SK-N-SH treated with all-trans-retinoic acid at 6 μM for 48 hours (cell line): Measurements from ENCODE around the gene UNC93B1.

Experiments
- ATAC-seq: fragments of 200-7000 bp; cut with Tn5 transposase; 3 replicates; pipeline ENCODE4 v1.9.1; 2020; ENCODE audit warnings: mild to moderate bottlenecking, moderate library complexity
- CREB5 ChIP-seq: fragments of 250-450 bp; sonication (Bioruptor Pico); IDR thresholded peaks from 2 replicates; pipeline ENCODE4 v1.5.1; 2020; ENCODE audit warnings: low read depth, mild to moderate bottlenecking, moderate library complexity
- CSDC2 ChIP-seq: fragments of 250-450 bp; sonication (Bioruptor Pico); IDR thresholded peaks from 2 replicates; pipeline ENCODE4 v1.5.0; 2020; ENCODE audit warnings: mild to moderate bottlenecking, moderate library complexity
- CSRNP3 ChIP-seq: fragments of 250-450 bp; sonication (Bioruptor Pico); IDR thresholded peaks from 2 replicates; pipeline ENCODE4 v1.5.1; 2021; ENCODE audit warnings: mild to moderate bottlenecking, moderate library complexity
- ESRRG ChIP-seq: fragments of 250-450 bp; sonication (Bioruptor Pico); IDR thresholded peaks from 2 replicates; pipeline ENCODE4 v1.6.1; 2021; ENCODE audit warnings: mild to moderate bottlenecking
- GLIS3 ChIP-seq: fragments of 250-450 bp; sonication (Bioruptor Pico); IDR thresholded peaks from 2 replicates; pipeline ENCODE4 v1.5.0; 2020; ENCODE audit warnings: mild to moderate bottlenecking, moderate library complexity
- ISL1 ChIP-seq: fragments of 250-450 bp; sonication (Bioruptor Pico); IDR thresholded peaks from 2 replicates; pipeline ENCODE4 v2.1.2; 2022; ENCODE audit warnings: mild to moderate bottlenecking, moderate library complexity
- OSR1 ChIP-seq: fragments of 250-450 bp; sonication (Bioruptor Pico); IDR thresholded peaks from 2 replicates; pipeline ENCODE4 v1.8.0; 2022; ENCODE audit warnings: moderate library complexity, mild to moderate bottlenecking, inconsistent platforms
- PATZ1 ChIP-seq: fragments of 250-450 bp; sonication (Bioruptor Pico); IDR thresholded peaks from 2 replicates; pipeline ENCODE4 v1.8.0; 2020; ENCODE audit warnings: mild to moderate bottlenecking, moderate library complexity, borderline replicate concordance
- POU6F1 ChIP-seq: fragments of 250-450 bp; sonication (Bioruptor Pico); IDR thresholded peaks from 2 replicates; pipeline ENCODE4 v1.8.0; 2021; ENCODE audit warnings: low read depth, mild to moderate bottlenecking, moderate library complexity, borderline replicate concordance
- PPARA ChIP-seq: fragments of 250-450 bp; sonication (Bioruptor Pico); IDR thresholded peaks from 2 replicates; pipeline ENCODE4 v1.5.0; 2020; ENCODE audit warnings: mild to moderate bottlenecking, borderline replicate concordance
- RARB ChIP-seq: fragments of 250-450 bp; sonication (Bioruptor Pico); IDR thresholded peaks from 2 replicates; pipeline ENCODE4 v1.8.0; 2021; ENCODE audit warnings: mild to moderate bottlenecking, moderate library complexity
- SNAI2 ChIP-seq: fragments of 250-450 bp; sonication (Bioruptor Pico); IDR thresholded peaks from 2 replicates; pipeline ENCODE4 v1.5.0; 2020; ENCODE audit warnings: mild to moderate bottlenecking, moderate library complexity
- TCF4 ChIP-seq: fragments of 250-450 bp; sonication (Bioruptor Pico); IDR thresholded peaks from 2 replicates; pipeline ENCODE4 v1.8.0; 2021; ENCODE audit warnings: mild to moderate bottlenecking, moderate library complexity, borderline replicate concordance
- TOX ChIP-seq: fragments of 250-450 bp; sonication (Bioruptor Pico); IDR thresholded peaks from 2 replicates; pipeline ENCODE4 v1.8.0; 2021; ENCODE audit warnings: mild to moderate bottlenecking, moderate library complexity, borderline replicate concordance
- TSHZ2 ChIP-seq: fragments of 250-450 bp; sonication (Bioruptor Pico); IDR thresholded peaks from 2 replicates; pipeline ENCODE4 v1.5.0; 2020; ENCODE audit warnings: mild to moderate bottlenecking, moderate library complexity
- ZFP3 ChIP-seq: fragments of 250-450 bp; sonication (Bioruptor Pico); IDR thresholded peaks from 2 replicates; pipeline ENCODE4 v1.5.0; 2020; ENCODE audit warnings: mild to moderate bottlenecking, moderate library complexity
- ZFP30 ChIP-seq: fragments of 450-650 bp; formaldehyde crosslinking; IDR thresholded peaks from 2 replicates; pipeline ENCODE4 v1.5.0; 2022; ENCODE audit warnings: mild to moderate bottlenecking, moderate library complexity
- ZNF565 ChIP-seq: fragments of 450-650 bp; formaldehyde crosslinking; conservative IDR thresholded peaks from 2 replicates; pipeline ENCODE4 v1.5.0; 2020; ENCODE audit warnings: low read depth, mild to moderate bottlenecking, moderate library complexity
- ZNF70 ChIP-seq: fragments of 450-650 bp; formaldehyde crosslinking; IDR thresholded peaks from 2 replicates; pipeline ENCODE4 v1.5.0; 2020; ENCODE audit warnings: mild to moderate bottlenecking, moderate library complexity

UNC93B1 gene

GRCh38 chr11:68040101-68040956, 36.4 kb upstream of the UNC93B1 start:
- TF ChIP-seq ZFP30 (CRISPR knock-in tag) (no peak), TCF4 (CRISPR knock-in tag) (no peak), ZNF565 (CRISPR knock-in tag) (no peak), CSDC2 (no peak), TSHZ2 (no peak), PPARA (CRISPR knock-in tag) (no peak), POU6F1 (CRISPR knock-in tag) (no peak), ISL1 (CRISPR knock-in tag) (no peak), RARB (CRISPR knock-in tag) (no peak), ZNF70 (no peak)
- TF ChIP-seq, all 23 proteins: peak for 0
- peak; percentile 51 for ATAC-seq

GRCh38 chr11:68039526-68040086, 35.7 kb upstream of the UNC93B1 start:
- TF ChIP-seq CREB5 (CRISPR knock-in tag): no peak
- TF ChIP-seq GLIS3 (CRISPR knock-in tag): no peak
- TF ChIP-seq SNAI2 (CRISPR knock-in tag): no peak
- no peak for TF ChIP-seq TOX
- no peak for TF ChIP-seq OSR1 (CRISPR knock-in tag)
- no peak for TF ChIP-seq TCF4 (CRISPR knock-in tag)
- no peak for TF ChIP-seq ZFP3 (CRISPR knock-in tag)
- TF ChIP-seq CSRNP3 (CRISPR knock-in tag): no peak
- no peak for TF ChIP-seq PATZ1 (CRISPR knock-in tag)
- TF ChIP-seq PPARA (CRISPR knock-in tag): no peak
- TF ChIP-seq ESRRG (CRISPR knock-in tag): no peak
- TF ChIP-seq, all 23 proteins: peak for 0
- no peak for ATAC-seq
